ENCODE data around the gene ZNF775. TPM values are rescaled to one million over a fixed set of nuclear protein-coding genes. Genes with fewer than 3 reads are reported as not detected.

ZNF775 gene
- total RNA-seq, 1 donor from 2014 or later: 16.5 TPM

DNA sequence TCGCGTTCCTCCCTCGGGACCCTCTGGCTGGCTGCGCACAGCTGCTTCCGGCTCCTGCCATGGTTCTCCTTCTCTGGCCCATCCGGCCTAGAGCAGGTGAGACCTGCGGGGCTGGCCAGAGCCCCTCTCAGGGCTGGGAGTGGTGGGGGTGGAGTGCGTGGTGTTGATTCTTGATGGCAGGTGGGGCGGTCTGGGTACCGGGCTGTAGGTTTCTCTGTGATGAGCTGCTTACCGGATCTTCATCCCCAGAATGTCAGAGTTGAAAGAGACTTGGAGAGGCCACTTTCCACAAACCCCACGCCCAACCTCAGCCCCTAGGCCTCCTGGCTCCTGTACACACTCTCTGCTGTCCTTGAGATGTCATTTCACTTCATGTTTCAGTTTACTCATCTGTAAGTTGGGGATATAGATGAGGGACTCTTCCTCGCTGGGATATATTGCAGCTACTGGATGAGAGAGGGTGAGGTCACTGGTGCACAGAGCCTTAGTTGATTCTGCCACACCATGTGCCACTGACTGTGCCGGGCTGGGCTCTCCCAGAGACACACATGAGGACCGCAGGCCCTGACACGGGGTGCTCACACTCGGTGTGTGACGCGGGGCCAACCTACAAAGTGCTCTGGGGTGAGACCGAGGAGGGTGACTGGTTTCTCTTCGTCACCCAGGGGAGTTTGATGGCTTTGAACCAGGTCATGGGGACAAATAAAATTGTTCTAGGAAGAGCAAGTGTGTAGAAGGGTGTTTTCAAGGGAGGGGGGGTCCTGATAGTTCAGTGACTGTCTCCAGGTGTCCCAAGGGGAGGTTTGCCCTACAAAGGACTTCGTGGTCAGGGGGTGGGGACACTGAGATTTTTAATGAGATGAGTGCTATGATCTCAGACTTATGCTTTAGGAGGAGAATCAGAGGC lies 29.5 kb downstream of the ZNF775 start:
- TF ChIP-seq, protein P1, sequence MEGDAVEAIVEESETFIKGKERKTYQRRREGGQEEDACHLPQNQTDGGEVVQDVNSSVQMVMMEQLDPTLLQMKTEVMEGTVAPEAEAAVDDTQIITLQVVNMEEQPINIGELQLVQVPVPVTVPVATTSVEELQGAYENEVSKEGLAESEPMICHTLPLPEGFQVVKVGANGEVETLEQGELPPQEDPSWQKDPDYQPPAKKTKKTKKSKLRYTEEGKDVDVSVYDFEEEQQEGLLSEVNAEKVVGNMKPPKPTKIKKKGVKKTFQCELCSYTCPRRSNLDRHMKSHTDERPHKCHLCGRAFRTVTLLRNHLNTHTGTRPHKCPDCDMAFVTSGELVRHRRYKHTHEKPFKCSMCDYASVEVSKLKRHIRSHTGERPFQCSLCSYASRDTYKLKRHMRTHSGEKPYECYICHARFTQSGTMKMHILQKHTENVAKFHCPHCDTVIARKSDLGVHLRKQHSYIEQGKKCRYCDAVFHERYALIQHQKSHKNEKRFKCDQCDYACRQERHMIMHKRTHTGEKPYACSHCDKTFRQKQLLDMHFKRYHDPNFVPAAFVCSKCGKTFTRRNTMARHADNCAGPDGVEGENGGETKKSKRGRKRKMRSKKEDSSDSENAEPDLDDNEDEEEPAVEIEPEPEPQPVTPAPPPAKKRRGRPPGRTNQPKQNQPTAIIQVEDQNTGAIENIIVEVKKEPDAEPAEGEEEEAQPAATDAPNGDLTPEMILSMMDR (conservative IDR thresholded peaks at IDR 0.05): no peak
- H3K4me3 Mint-ChIP-seq: peak overlapping the region; percentile 60
- H3K27me3 Mint-ChIP-seq (ENCODE audit: low read depth): no peaks in the 10 kb centered on the region
- H3K27ac Mint-ChIP-seq (ENCODE audit: unreplicated experiment): no peak overlapping the region
- H3K9me3 Mint-ChIP-seq: no peaks in the 10 kb centered on the region
- H3K36me3 Mint-ChIP-seq (ENCODE audit: low read depth): peaks cover 5% of the 10 kb centered on the region
- DNase-seq (ENCODE audit: low read depth, low spot score): no peak
- H3K4me1 Mint-ChIP-seq: peaks cover 58% of the 10 kb centered on the region

- H3K4me3 Mint-ChIP-seq: no peak overlapping the region
- no peaks in the 10 kb centered on the region for H3K27me3 Mint-ChIP-seq (ENCODE audit: low read depth)
- peaks cover 5% of the 10 kb centered on the region for H3K36me3 Mint-ChIP-seq (ENCODE audit: low read depth)
- H3K27ac Mint-ChIP-seq (ENCODE audit: unreplicated experiment): no peak overlapping the region
- TF ChIP-seq, protein P1 (conservative IDR thresholded peaks at IDR 0.05): no peak
- no peak for DNase-seq (ENCODE audit: low read depth, low spot score)
- no peaks in the 10 kb centered on the region for H3K9me3 Mint-ChIP-seq
- H3K4me1 Mint-ChIP-seq: peaks cover 52% of the 10 kb centered on the region
Measured at GRCh38 chr7:150409300-150410030, 30.3 kb downstream of the ZNF775 start.

DNA sequence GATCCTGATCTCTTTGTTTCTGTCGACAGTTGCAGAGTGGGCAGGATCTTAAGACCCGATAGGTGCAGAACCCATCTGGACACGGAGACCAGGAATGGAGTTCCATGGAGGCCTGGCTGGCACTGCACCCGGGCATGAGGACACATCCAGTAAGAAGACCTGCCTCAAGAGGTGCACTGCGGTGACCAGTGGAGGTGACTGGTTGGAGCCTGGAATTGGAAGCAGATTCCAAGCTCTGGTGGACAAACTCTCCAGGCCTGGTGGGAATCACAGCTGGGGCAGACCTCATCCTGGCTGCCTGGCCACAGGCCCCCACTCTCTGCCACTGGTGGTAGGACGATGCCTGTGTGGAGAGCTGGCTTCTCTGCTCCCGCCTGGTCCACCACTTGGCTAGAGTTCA lies 31.0 kb downstream of the ZNF775 start:
- no peak for DNase-seq (ENCODE audit: low read depth, low spot score)
- no peaks in the 10 kb centered on the region for H3K27me3 Mint-ChIP-seq (ENCODE audit: low read depth)

GRCh38 chr7:150410680-150411346 lies 31.7 kb downstream of the ZNF775 start:
- Mint-ChIP-seq H3K4me3 (peak overlapping the region; percentile 65), H3K27ac (ENCODE audit: unreplicated experiment) (peak overlapping the region; percentile 80), H3K4me1 (peaks cover 55% of the 10 kb centered on the region)

More for the DNA sequence above, 31.0 kb downstream of the ZNF775 start:
- Mint-ChIP-seq H3K27ac (ENCODE audit: unreplicated experiment) (no peak overlapping the region), H3K9me3 (no peaks in the 10 kb centered on the region), H3K4me3 (no peak overlapping the region), H3K4me1 (peaks cover 53% of the 10 kb centered on the region), H3K36me3 (ENCODE audit: low read depth) (peaks cover 5% of the 10 kb centered on the region)
- TF ChIP-seq, protein P1 (conservative IDR thresholded peaks at IDR 0.05): no peak

GRCh38 chr7:150411606-150412005 lies 32.5 kb downstream of the ZNF775 start:
- DNase-seq (ENCODE audit: low read depth, low spot score): no peak
- Mint-ChIP-seq H3K4me3 (no peak overlapping the region), H3K4me1 (peaks cover 52% of the 10 kb centered on the region), H3K27ac (ENCODE audit: unreplicated experiment) (peak overlapping the region; percentile 17), H3K27me3 (ENCODE audit: low read depth) (no peaks in the 10 kb centered on the region), H3K9me3 (no peaks in the 10 kb centered on the region), H3K36me3 (ENCODE audit: low read depth) (peaks cover 5% of the 10 kb centered on the region)
- TF ChIP-seq, protein P1 (conservative IDR thresholded peaks at IDR 0.05): no peak

More at GRCh38 chr7:150410680-150411346, 31.7 kb downstream of the ZNF775 start:
- H3K27me3 Mint-ChIP-seq (ENCODE audit: low read depth): no peaks in the 10 kb centered on the region
- TF ChIP-seq, protein P1 (conservative IDR thresholded peaks at IDR 0.05): no peak
- DNase-seq (ENCODE audit: low read depth, low spot score): no peak
- no peaks in the 10 kb centered on the region for H3K9me3 Mint-ChIP-seq
- H3K36me3 Mint-ChIP-seq (ENCODE audit: low read depth): peaks cover 5% of the 10 kb centered on the region
